ENCODE measurements around the gene CPN2.
A peak's percentile ranks its signal among the peaks of the same experiment; 100 is the strongest.

The CPN2 gene, protein sequence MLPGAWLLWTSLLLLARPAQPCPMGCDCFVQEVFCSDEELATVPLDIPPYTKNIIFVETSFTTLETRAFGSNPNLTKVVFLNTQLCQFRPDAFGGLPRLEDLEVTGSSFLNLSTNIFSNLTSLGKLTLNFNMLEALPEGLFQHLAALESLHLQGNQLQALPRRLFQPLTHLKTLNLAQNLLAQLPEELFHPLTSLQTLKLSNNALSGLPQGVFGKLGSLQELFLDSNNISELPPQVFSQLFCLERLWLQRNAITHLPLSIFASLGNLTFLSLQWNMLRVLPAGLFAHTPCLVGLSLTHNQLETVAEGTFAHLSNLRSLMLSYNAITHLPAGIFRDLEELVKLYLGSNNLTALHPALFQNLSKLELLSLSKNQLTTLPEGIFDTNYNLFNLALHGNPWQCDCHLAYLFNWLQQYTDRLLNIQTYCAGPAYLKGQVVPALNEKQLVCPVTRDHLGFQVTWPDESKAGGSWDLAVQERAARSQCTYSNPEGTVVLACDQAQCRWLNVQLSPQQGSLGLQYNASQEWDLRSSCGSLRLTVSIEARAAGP
- total RNA-seq, result 0 reads per million in 4 donors

DNA sequence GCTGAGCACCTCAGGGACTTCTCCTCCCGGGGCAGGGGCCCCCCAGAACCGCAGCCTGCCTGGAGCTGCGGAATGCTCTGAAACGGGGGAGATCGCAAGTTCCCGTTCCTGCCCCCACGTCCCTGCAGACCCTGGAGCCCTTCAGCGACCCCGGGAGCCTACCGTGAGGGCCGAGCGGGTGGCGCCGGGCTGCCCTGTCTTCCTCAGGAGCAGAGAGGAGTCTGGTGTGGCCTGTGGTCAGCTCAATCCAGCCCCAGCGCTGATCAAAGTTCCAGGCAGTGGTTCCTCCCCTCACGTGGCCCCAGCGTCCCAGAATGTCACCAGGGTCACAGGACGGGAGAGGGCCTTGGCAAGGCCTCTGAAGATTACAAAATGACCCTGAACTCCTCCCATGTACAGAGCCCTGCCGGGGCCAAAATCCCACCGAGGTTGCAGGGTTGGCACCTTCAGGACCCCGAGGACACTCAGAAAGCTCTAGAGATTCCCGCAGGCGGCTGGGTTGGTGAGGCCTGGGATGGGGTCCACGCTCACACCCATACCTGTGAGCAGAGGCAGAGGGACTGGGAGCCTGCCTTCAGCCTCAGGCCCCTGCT is at the start of gene CPN2:
Gene CPN2, minus strand, starts transcription at position 249 of the 593 bp plus-strand sequence. CDS start 8,626 bp downstream, outside the sequence.
- DNase-seq, result no peak

DNA sequence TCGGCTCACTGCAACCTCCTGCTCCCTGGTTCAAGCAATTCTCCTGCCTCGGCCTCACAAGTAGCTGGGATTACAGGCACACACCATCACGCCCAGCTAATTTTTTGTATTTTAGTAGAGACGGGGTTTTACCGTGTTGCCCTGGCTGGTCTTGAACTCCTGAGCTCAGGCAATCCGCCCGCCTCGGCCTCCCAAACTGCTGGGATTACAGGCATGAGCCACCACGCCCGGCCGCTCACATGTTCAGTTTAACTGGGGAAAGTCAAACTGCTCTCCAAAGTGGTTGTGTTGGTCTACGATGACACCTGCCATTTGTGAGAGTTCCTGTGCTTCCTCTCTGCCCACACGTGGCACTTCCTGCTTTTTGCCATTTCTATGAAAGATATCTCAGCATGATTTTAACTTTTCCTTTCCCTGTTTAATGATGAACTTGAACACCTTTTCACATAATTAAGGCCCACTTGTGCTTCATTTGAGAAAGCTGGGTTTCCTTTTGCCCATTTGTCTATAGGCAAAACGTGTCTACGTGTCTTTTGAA is 48.8 kb upstream of the CPN2 start:
- no peak for DNase-seq

DNA sequence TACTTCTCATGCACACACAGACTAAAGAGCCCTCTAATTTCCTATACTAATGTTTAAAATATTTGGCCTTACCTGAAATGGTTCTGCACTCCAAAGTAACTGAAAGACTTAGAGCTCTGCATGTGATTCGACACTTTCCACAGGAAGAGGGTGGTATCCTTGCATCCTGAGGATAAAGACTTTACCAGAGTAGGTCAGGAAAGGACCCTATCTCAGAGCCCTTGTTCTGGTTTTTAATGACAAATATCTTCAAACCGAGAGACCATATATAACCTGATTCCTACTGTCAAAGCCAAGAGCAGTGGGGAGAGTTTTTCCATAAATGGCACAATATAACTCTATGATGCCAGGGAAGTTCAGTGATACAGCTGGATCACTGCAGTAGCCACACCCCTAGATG is 48.0 kb upstream of the CPN2 start, which contains the start of gene GP5:
Gene GP5, minus strand, starts transcription at position 101 of the 400 bp plus-strand sequence. CDS start 984 bp downstream, outside the sequence.
- DNase-seq, result no peak

DNA sequence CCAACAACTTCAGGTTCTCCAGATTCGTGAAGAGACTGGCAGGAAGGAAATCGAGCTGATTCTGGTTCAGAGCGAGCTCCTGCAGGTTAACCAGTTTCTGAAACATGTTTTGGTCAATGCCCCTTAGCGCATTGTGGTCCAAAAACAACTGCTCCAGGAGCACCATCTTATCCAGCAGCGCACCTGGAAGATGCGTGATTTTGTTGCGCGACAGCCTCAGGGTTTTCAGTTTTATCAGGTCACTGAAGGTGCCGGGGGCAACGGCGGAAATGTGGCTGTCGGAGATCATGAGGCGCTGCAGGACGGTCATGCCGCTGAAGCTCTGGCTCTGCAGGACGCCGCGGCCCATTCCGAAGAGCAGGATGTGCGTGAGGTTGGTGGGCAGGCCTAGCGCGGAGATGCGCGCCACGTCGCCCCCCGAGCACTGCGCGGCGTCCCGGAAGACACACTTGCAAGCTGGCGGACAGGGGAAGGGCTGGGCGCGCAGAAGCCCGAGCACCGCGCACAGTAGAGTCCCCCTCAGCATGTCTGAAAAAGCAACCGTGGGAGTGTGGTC is 46.7 kb upstream of the CPN2 start:
- peak in 1 of 5 donors; percentile 65 for DNase-seq

DNA sequence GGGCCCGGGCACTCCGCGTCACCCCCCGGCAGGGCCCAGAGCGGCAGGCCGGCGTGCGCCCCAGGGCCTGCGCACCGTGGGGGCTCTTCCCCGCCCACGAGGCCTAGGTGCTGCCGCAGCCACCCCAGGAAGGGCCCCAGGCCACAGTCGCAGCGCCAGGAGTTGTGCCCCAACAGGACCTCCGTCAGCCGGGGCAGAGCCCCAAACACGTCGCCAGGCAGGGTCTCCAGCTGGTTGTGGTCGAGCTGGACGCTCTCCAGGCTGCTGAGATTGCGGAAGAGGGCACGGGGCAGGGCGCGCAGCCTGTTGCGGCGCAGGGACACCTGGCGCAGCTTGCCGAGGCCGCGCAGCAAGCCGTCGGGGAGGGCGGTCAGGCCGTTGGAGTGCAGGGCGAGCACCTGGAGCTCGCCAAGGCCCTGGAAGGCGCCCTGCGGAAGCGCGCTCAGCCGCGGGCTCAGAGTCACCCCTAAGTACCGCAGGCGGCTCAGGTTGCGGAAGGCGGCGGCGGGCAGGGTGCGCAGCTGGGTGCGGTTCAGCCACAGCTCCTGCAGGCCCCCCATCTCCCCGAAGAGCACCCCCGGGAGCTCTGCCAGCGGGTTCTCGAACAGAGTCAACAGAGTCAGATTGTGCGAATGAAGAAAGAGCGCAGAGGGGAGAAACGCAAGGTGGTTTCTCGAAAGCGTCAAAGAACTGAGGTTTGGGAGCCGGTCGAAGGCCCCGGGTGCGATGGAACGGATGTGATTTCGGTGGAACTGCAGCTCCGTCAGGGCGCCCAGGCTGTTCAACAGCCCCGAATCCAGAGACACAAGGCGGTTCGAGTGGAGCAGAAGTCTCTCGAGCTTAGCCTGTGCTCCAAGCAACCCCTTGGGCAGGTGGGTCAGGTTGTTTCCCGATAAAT is 46.0 kb upstream of the CPN2 start:
- peak in 2 of 5 donors; percentile 10 to 81 for DNase-seq

DNA sequence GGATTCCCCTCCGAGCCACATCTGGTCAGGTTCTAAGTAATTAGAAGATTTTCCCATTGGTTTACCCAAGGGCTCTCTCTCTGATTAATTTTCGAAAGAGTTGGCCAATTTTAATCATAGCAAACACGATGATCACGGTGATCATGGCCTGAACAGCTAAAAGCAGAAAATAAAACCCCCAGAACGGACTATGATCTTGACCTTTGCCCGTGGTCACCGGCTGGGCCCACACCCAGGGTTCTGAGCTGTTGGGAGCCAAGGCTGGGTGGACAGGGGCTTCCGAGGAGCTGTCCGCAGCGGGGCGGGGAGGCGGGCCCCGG is 45.4 kb upstream of the CPN2 start:
- DNase-seq, result no peak

DNA sequence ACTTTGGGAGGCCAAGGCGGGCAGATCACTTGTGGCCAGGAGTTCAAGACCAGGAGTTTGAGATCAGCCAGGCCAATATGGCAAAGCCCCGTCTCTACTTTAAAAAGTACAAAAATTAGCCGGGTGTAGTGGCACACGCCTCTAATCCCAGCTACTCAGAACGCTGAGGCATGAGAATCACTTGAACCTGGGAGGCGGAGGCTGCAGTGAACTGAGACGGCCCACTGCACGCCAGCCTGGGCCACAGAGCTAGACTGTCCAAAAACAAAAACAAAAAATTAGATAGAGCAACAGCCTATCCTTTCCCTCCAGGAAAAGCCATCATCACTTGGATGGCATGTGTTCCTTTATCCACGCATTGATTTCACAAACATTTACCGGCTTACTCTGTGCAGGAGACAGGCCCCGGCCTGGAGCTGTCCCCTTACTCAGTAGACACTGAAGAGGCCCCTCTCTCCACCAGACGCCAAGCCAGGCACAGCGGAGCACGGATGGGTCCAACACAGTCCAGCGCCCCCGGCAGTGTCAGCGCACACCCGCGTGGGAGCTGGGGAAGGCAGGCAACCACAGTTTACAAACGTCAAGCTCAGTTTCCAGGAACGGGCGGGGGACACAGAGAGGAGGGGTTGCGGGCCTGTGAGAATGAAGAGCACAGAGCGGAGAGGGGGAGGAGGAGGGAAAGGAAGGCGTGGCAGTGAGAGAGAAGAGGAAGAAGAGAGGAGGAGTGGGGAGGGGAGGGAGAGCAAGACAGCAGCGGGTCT is 44.8 kb upstream of the CPN2 start:
- peak in 3 of 5 donors; percentile 20 to 88 (median 40) for DNase-seq

DNA sequence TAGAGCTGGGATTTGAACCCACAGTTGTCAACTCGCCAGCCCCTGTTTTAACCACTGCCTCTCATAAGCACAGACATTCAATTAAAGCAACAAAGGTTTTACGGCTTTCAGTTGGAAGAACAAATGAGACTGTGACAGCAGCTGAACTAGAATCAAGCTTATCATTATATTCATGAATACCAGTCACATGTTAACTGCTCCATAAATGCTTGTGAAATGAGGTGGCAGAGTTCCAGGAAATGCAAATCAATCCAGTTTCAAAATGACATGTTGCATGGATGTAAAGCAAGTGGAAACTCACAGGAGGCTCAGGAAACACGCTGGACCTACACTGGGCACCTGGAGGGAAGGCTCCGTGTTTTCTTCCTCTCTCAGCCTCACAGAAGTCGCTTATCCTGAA is 44.1 kb upstream of the CPN2 start:
- DNase-seq, result peak in 1 of 5 donors; percentile 68

DNA sequence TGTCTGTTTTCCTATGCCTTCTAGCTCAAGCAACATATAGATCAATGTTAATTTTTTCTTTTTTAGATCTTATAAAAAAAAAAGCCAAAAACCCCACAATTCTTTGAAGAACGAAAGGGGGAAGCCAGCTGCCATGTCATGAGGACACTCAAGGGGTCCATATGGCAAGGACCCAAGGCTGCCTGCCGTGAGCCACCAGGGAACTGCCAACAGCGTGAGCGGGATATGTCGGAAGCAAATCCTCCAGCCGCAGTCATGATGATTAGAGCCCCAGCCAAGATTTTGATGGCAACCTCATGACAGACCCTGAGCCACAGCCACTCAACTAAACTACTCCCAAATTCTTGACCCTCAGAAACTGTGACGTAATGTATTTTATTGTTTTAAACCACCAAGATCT is 41.4 kb upstream of the CPN2 start:
- no peak for DNase-seq

DNA sequence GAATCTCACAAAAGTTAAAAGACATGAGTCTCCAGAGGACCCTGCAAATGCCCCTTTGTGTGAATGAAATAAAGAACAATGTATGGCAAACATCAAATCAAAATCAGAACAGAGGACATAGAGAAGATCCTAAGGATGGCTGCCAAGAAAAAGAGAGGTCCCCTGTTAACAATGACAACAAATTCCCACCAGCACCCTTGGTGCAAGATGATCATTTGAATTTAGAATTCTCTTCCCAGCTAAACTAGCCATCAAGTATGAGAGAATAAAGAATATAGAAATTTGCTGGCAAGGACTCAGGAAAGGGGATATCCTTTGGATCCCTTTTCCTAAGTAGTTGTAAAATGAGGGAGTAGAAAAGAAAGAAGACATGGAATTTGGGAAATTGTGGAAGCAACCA is 39.7 kb upstream of the CPN2 start:
- no peak for DNase-seq

DNA sequence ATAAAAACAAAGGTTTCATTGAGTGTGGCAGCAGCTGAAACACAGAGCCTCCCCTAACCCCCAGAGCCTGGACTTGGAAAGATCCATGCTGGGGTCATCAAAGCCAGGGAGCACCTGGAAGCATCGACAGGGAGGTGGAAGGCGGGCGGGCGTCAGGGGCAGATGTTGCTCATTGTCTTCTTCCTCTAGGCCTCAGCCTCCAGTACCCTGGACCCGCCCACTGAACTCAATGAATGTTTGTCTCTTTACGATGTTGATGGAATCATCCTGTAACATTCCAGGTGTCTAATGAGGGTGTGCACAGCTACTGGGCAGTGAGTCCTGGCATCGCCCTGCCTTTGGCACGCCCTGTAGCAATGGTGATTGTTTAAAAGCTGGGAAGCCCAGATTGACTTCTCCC is 38.1 kb upstream of the CPN2 start:
- DNase-seq, result no peak

DNA sequence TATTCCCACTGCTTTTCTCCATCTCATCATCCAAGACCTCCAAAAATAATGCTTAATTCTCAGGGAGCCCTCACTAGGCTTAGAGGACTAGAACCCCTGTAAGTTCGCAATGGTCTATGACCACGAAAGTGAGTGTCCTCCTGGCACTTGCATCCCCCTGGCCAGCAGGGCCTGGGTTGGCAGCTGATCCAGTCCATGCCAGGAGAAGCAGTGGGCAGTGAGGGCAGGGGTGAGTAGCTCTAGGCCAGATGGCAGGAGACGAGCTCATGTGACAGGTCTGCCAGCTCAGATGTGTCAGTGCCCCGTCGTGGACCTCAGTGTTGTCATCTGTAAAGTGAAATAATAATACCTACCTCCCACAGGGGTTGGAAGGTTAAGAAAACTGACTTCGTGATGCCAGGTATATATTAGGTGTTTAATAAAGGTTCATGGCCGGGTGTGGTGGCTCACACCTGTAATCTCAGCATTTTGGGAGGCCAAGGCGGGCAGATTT is 36.8 kb upstream of the CPN2 start:
- no peak for DNase-seq

DNA sequence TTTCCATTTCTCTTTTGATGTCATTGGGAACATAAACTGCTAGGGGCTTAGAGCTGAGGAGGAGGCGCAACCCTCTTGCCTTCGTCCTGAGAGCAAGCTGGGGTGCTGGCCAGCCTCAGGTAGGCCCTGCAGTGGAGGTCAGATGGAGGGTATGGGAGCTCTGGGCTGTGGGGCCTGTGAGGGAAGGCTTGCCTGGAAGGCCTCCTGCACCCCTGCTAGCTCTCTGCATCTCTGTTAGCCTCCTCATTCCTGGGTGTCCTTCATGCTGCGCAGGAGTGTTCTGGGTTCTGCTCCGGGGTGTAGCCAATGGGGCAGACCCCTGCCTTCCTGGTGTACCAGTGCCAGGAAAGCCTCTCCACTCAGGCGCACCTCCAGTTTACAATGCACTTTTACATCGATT is 36.1 kb upstream of the CPN2 start:
- DNase-seq, result no peak

DNA sequence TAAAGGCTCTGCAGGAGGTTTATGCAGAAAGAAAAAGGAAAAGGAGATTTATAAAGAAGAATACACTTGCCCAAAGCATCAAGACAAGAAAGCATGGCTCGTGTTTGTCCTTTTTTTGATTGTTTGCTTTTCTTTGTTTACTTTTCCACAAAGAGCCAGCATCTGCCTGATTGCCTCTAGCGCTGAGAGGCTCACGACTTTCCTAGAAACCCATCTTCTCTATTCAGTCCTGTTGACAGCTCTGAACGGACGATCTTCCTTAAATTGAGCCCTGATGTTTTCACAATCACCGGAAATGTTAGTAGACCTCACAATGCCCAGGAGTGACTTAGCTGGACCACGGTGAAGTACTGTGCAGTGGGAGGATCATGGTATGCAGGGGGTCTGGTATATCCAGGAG is 35.5 kb upstream of the CPN2 start:
- DNase-seq, result no peak

DNA sequence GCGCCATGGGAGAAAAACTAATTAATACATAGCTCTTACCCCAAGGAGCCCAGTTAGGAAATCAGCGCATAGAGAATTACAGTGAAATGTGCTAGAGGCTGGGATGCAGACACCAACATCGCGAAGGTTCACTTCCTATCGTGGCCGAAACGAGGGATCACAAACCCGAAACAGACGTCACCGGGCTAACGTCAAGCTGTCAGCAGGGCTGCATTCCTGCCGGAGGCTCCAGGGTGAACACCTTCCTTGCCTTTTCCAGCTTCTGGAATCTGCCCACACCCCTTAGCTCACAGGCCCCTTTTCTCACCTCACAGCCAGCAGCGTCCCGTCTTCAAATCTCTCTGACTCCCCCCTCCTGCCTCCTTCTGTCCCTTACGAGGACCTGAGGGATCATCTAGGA is 34.9 kb upstream of the CPN2 start:
- DNase-seq, result no peak

DNA sequence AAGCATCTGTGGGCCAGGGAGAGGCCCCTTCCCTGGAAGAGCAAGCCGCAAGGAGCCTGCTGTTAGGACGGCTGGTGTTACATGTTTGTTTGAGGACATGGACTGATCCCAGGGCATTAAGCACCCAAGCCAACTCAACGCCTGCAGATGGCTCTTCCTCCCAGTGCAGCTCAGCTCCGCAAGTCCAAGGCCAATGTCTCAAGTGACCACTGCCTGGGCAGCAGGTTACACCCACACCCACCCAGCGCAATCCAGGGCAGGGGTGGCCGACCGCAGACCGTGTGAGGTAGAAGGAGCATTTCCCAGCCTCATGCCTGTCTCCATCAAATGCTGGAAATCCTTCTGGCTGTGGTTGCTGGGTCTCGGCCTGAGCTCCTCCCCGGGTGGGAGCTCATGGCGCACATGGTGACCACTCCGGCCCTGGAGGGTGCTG is 33.5 kb upstream of the CPN2 start:
- no peak for DNase-seq

DNA sequence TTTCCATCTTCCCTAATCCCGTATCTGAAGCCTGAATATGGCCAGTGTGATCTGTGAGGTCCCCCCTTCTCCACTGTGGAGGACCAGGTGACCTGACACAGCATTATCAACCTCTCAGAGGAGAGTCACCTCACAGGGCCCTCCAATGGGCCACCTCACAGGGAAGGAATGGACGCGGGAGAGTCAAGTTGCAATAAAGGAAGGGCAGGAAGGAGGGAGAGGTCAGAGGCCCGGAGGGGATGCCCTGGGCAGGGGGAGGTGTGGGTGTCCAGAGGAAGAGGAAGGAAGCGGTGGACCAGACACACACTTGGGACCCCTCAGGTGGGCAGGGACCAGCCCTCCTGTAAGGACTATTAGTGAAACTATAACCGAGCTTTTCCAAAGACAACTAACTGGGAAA is 33.0 kb upstream of the CPN2 start:
- no peak for DNase-seq

DNA sequence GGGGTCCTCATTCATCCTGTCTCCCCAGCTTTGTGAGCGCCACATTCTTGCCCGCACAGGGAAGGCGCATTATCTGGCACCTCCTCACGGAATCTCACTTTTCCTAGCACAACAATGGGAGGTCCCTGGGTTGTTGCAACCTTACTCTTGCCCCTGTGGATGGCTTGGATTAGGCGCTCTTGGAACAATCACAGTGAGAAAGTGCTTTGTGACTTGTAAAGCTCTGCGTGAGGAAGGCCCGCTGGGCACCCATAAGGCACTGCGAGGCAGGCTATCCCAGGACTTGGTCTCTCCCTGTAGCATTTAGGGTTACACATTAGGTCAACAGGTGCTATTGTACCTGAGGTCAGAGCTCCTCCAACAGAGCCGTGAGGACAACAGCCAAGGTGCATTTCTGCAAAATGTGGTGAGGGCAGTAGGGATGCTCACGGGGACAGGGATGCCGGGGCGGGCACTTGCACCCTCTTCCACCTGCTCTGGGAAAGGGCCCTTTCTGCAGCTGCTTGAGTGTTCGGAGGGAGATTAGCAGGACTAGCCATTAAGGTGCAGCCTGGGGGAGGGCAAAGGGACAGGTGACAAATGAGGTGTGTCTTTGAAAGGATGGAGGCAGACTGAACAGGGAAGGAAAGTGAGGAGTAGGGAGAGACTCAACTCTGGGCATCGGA is 32.3 kb upstream of the CPN2 start:
- no peak for DNase-seq

DNA sequence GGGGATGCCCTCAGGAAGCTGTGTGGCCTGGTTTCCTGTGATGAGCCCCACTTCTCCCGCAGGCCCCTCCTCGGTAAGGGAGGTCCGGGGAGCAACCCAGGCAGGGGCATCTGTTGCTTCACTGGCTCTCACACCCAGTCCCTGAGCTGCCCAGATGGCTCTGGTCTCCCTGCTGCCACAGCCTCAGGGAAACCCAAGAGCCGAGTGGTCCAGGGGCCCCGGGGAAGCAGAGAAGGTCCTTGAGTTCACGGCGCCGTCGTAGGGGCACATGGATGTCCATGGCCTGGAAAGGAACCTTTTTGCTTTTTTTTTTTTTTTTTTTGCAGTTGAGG is 31.7 kb upstream of the CPN2 start:
- no peak for DNase-seq

DNA sequence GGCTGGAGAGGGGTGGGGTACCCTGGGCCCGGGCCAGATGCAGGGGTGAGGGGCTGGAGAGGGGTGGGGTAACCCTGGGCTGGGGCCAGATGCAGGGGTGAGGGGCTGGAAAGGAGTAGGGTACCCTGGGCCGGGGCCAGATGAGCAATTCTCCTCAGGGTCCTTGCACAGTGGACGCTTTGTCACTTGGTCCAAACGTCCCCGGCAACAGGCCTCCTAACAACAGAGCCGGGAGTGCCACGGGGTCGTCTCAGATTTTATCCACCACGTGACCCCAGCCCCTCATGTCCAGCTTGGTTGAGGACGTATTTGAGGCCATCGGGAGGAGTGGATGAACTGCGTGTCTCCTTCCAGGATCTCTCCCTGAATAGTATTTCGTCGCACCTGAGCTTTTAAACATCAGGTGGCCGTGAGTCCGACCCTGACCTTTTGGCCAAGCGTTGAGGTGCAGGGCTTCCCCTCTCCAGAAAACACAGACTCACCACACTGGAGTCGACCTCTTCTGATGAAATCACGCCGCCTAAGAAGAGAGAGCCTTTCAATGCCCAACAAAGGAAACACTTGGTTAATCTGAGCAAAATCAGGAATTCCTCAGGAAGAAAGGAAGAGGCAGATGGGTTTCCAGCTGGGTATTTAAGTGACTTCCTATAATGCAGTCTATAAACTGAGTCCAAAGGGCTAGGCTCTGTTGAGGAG is 31.2 kb upstream of the CPN2 start:
- DNase-seq, result no peak

Measured in T-helper 1 cell (primary cell).